HEK293T (cell line): ENCODE measurements around the gene ADAM23.

ENCODE experiments used
- ARNT ChIP-seq: fragments of 450-650 bp; IDR thresholded peaks from 2 replicates; pipeline ENCODE4 v1.6.1; 2017; ENCODE audit warnings: mild to moderate bottlenecking
- BHLHE40 ChIP-seq: fragments of 450-650 bp; IDR thresholded peaks from 2 replicates; pipeline ENCODE4 v1.6.1; 2016; ENCODE audit warnings: mild to moderate bottlenecking, moderate library complexity, borderline replicate concordance
- CTBP1 ChIP-seq: fragments of 450-650 bp; IDR thresholded peaks from 2 replicates; pipeline ENCODE4 v1.6.1; 2016; ENCODE audit warnings: borderline replicate concordance
- FOXA1 ChIP-seq: fragments of 450-650 bp; IDR thresholded peaks from 2 replicates; pipeline ENCODE4 v1.6.1; 2016; ENCODE audit warnings: mild to moderate bottlenecking
- FOXK2 ChIP-seq: fragments of 450-650 bp; IDR thresholded peaks from 2 replicates; pipeline ENCODE4 v1.6.1; 2016; ENCODE audit warnings: mild to moderate bottlenecking
- FOXM1 ChIP-seq: fragments of 450-650 bp; IDR thresholded peaks from 2 replicates; pipeline ENCODE4 v1.6.1; 2017; ENCODE audit warnings: mild to moderate bottlenecking, borderline replicate concordance
- LEF1 ChIP-seq: fragments of 450-650 bp; IDR thresholded peaks from 2 replicates; pipeline ENCODE4 v1.6.1; 2017; ENCODE audit warnings: mild to moderate bottlenecking, borderline replicate concordance
- NFRKB ChIP-seq: fragments of 450-650 bp; IDR thresholded peaks from 2 replicates; pipeline ENCODE4 v1.6.1; 2016; ENCODE audit warnings: mild to moderate bottlenecking, moderate library complexity
- PKNOX1 ChIP-seq: fragments of 450-650 bp; IDR thresholded peaks from 2 replicates; pipeline ENCODE4 v1.6.1; 2016
- ZNF384 ChIP-seq: fragments of 450-650 bp; IDR thresholded peaks from 2 replicates; pipeline ENCODE4 v1.6.1; 2016

GRCh38 chr2:206615417-206616089, 172.2 kb downstream of the ADAM23 start:
- TF ChIP-seq NFRKB (no peak), CTBP1 (no peak), FOXM1 (no peak), FOXK2 (no peak), ZNF384 (no peak), PKNOX1 (no peak), ARNT (no peak), LEF1 (no peak), BHLHE40 (no peak), FOXA1 (no peak)
